ENCODE data around the gene FADS3.

FADS3 gene

GRCh38 chr11:61912991-61913698, 21.8 kb upstream of the FADS3 start (continued):
- TF ChIP-seq ISL1 (CRISPR knock-in tag; IDR thresholded peaks at IDR 0.05) (no peak), OSR1 (CRISPR knock-in tag; IDR thresholded peaks at IDR 0.05) (no peak), ARNTL (CRISPR knock-in tag; IDR thresholded peaks at IDR 0.05; ENCODE audit: borderline replicate concordance, low read depth) (no peak), TSHZ2 (CRISPR knock-in tag; IDR thresholded peaks at IDR 0.05) (no peak)

- TF ChIP-seq OSR1 (CRISPR knock-in tag; IDR thresholded peaks at IDR 0.05) (no peak), GLIS3 (CRISPR knock-in tag; IDR thresholded peaks at IDR 0.05) (no peak), TCF4 (CRISPR knock-in tag; IDR thresholded peaks at IDR 0.05; ENCODE audit: borderline replicate concordance) (no peak), PATZ1 (CRISPR knock-in tag; IDR thresholded peaks at IDR 0.05; ENCODE audit: borderline replicate concordance) (no peak), ZNF8 (CRISPR knock-in tag; IDR thresholded peaks at IDR 0.05) (no peak), RARB (CRISPR knock-in tag; IDR thresholded peaks at IDR 0.05) (no peak), CSDC2 (CRISPR knock-in tag; IDR thresholded peaks at IDR 0.05) (no peak), TOX (CRISPR knock-in tag; IDR thresholded peaks at IDR 0.05; ENCODE audit: borderline replicate concordance) (no peak), ZNF70 (CRISPR knock-in tag; IDR thresholded peaks at IDR 0.05) (no peak), CREB5 (CRISPR knock-in tag; IDR thresholded peaks at IDR 0.05; ENCODE audit: low read depth) (no peak), ISL1 (CRISPR knock-in tag; IDR thresholded peaks at IDR 0.05) (no peak), CSRNP3 (CRISPR knock-in tag; IDR thresholded peaks at IDR 0.05) (no peak), TSHZ2 (CRISPR knock-in tag; IDR thresholded peaks at IDR 0.05) (no peak), ESRRG (CRISPR knock-in tag; IDR thresholded peaks at IDR 0.05) (no peak), ZC3H10 (CRISPR knock-in tag; IDR thresholded peaks at IDR 0.05) (no peak), POU6F1 (CRISPR knock-in tag; IDR thresholded peaks at IDR 0.05; ENCODE audit: borderline replicate concordance, low read depth) (no peak)
- no peak for ATAC-seq
Measured at GRCh38 chr11:61912530-61912898, 21.2 kb upstream of the FADS3 start.
